RWPE2 (cell line): ENCODE measurements around the gene TAAR1.
"Not testable (repeated sequence)": the region's sequence is repeated elsewhere in the genome, so short reads cannot be mapped to it uniquely, and the experiment has no call there.

Experiments
- ATAC-seq: fragments of 200-7000 bp; cut with Tn5 transposase; 3 replicates; pipeline ENCODE4 v1.9.1; 2021; ENCODE audit warnings: low read depth
- DNase-seq: peaks from one replicate; pipeline ENCODE4 v3.0.0-alpha.2; 2020; ENCODE audit warnings: low spot score
- H3K27ac ChIP-seq: fragments of 450-650 bp; 2 replicates; pipeline ENCODE4 v1.5.1; 2017; ENCODE audit warnings: mild to moderate bottlenecking; ENCODE audit not compliant: poor library complexity, severe bottlenecking
- H3K27me3 ChIP-seq: fragments of 250-450 bp; sonication (Bioruptor Pico); 2 replicates; pipeline ENCODE4 v1.5.1; 2021; ENCODE audit warnings: mild to moderate bottlenecking, moderate library complexity; ENCODE audit not compliant: insufficient read depth, poor library complexity, severe bottlenecking
- H3K36me3 ChIP-seq: fragments of 250-450 bp; sonication (Bioruptor Pico); 2 replicates; pipeline ENCODE4 v1.5.1; 2020; ENCODE audit warnings: low read depth, mild to moderate bottlenecking, moderate library complexity
- H3K4me1 ChIP-seq: fragments of 250-450 bp; sonication (Bioruptor Pico); 2 replicates; pipeline ENCODE4 v1.5.1; 2021; ENCODE audit warnings: mild to moderate bottlenecking, moderate library complexity; ENCODE audit not compliant: insufficient read depth, poor library complexity, severe bottlenecking
- H3K4me3 ChIP-seq: fragments of 250-450 bp; sonication (Bioruptor Pico); 2 replicates; pipeline ENCODE4 v1.5.1; 2021; ENCODE audit warnings: mild to moderate bottlenecking, moderate library complexity; ENCODE audit not compliant: severe bottlenecking
- H3K9me3 ChIP-seq: fragments of 250-450 bp; sonication (Bioruptor Pico); 2 replicates; pipeline ENCODE4 v1.5.1; 2021; ENCODE audit warnings: mild to moderate bottlenecking, moderate library complexity; ENCODE audit not compliant: severe bottlenecking
- CTCF ChIP-seq: fragments of 450-650 bp; IDR thresholded peaks from one replicate; pipeline ENCODE4 v1.5.1; 2017; ENCODE audit warnings: mild to moderate bottlenecking, moderate library complexity; ENCODE audit not compliant: poor library complexity, severe bottlenecking

TAAR1 gene

GRCh38 chr6:132614554-132614953, 44.4 kb downstream of the TAAR1 start:
- H3K4me1 ChIP-seq: peaks cover 21% of the 10 kb centered on the region
- H3K36me3 ChIP-seq: no peaks in the 10 kb centered on the region
- no peaks in the 10 kb centered on the region for H3K9me3 ChIP-seq
- H3K27ac ChIP-seq: peak overlapping the region; percentile 76
- no peaks in the 10 kb centered on the region for H3K27me3 ChIP-seq
- ATAC-seq (peak; percentile 98), DNase-seq (no peak)
- no peak overlapping the region for H3K4me3 ChIP-seq
- TF ChIP-seq CTCF: no peak

- no peaks in the 10 kb centered on the region for H3K27me3 ChIP-seq
- no peak for TF ChIP-seq CTCF
Observed at GRCh38 chr6:132612449-132613108, 46.4 kb downstream of the TAAR1 start.

GRCh38 chr6:132611616-132612015, 47.4 kb downstream of the TAAR1 start:
- H3K9me3 ChIP-seq: no peaks in the 10 kb centered on the region
- H3K4me3 ChIP-seq: no peak overlapping the region
- no peak overlapping the region for H3K27ac ChIP-seq
- no peaks in the 10 kb centered on the region for H3K36me3 ChIP-seq
- peaks cover 21% of the 10 kb centered on the region for H3K4me1 ChIP-seq
- ATAC-seq (no peak), DNase-seq (no peak)
- no peak for TF ChIP-seq CTCF
- no peaks in the 10 kb centered on the region for H3K27me3 ChIP-seq

More at GRCh38 chr6:132612449-132613108, 46.4 kb downstream of the TAAR1 start:
- no peak overlapping the region for H3K27ac ChIP-seq
- ATAC-seq (no peak), DNase-seq (no peak)
- H3K4me1 ChIP-seq: peaks cover 21% of the 10 kb centered on the region
- H3K9me3 ChIP-seq: no peaks in the 10 kb centered on the region
- H3K4me3 ChIP-seq: no peak overlapping the region
- no peaks in the 10 kb centered on the region for H3K36me3 ChIP-seq

GRCh38 chr6:132607544-132608233, 51.3 kb downstream of the TAAR1 start:
- Histone ChIP-seq H3K36me3 (no peaks in the 10 kb centered on the region), H3K4me1 (no peaks in the 10 kb centered on the region), H3K27me3 (no peaks in the 10 kb centered on the region), H3K9me3 (no peaks in the 10 kb centered on the region), H3K27ac (no peak overlapping the region), H3K4me3 (no peak overlapping the region)
- DNase-seq (no peak), ATAC-seq (no peak)
- no peak for TF ChIP-seq CTCF

- Histone ChIP-seq H3K4me3 (no peak overlapping the region), H3K36me3 (no peaks in the 10 kb centered on the region), H3K27me3 (no peaks in the 10 kb centered on the region), H3K9me3 (no peaks in the 10 kb centered on the region), H3K4me1 (no peaks in the 10 kb centered on the region), H3K27ac (no peak overlapping the region)
- ATAC-seq (no peak), DNase-seq (no peak)
- no peak for TF ChIP-seq CTCF
Observed at GRCh38 chr6:132604635-132605152, 54.3 kb downstream of the TAAR1 start.

GRCh38 chr6:132600900-132601299, 58.1 kb downstream of the TAAR1 start:
- H3K4me3 ChIP-seq, DNase-seq, H3K27me3 ChIP-seq, H3K36me3 ChIP-seq, ATAC-seq, H3K4me1 ChIP-seq, H3K9me3 ChIP-seq, H3K27ac ChIP-seq: not testable (repeated sequence)
